HepG2 (cell line): Measurements from ENCODE around the gene CRIP1. TPM values are rescaled to one million over a fixed set of nuclear protein-coding genes. Genes with fewer than 3 reads are reported as not detected.

ENCODE experiments used
- CENPBD1 ChIP-seq: sonication (generic); formaldehyde crosslinking; IDR thresholded peaks from 2 replicates; pipeline ENCODE4 v1.8.0; 2022; ENCODE audit warnings: missing genetic modification reagents, low read depth, mild to moderate bottlenecking, borderline replicate concordance
- GABPA ChIP-seq, 2 experiments: IDR thresholded peaks; 2 replicates each; pipeline ENCODE4 v1.6.1; 2011 to 2016; ENCODE audit warnings: low read depth in 2 of 2, low read length in 1 of 2, missing biosample characterization in 1 of 2, missing genetic modification characterization in 1 of 2
- MBD4 ChIP-seq: IDR thresholded peaks from 2 replicates; pipeline ENCODE4 v1.6.1; 2012; ENCODE audit warnings: low read length, inconsistent platforms, borderline replicate concordance
- PHF8 ChIP-seq: sonication (generic); formaldehyde crosslinking; IDR thresholded peaks from 2 replicates; pipeline ENCODE4 v1.5.0; 2020; ENCODE audit warnings: missing genetic modification reagents
- RAD21 ChIP-seq: fragments of 450-650 bp; formaldehyde crosslinking; IDR thresholded peaks from 2 replicates; pipeline ENCODE4 v1.5.0; 2020; ENCODE audit warnings: mild to moderate bottlenecking
- TBX2 ChIP-seq: sonication (generic); formaldehyde crosslinking; IDR thresholded peaks from 2 replicates; pipeline ENCODE4 v1.5.0; 2020; ENCODE audit warnings: missing genetic modification reagents, mild to moderate bottlenecking, borderline replicate concordance
- ZKSCAN5 ChIP-seq: sonication (generic); formaldehyde crosslinking; IDR thresholded peaks from 2 replicates; pipeline ENCODE4 v1.5.1; 2020; ENCODE audit warnings: mild to moderate bottlenecking, missing genetic modification reagents
- ZNF274 ChIP-seq: sonication (generic); formaldehyde crosslinking; IDR thresholded peaks from 2 replicates; pipeline ENCODE4 v1.5.1; 2020; ENCODE audit warnings: mild to moderate bottlenecking, missing genetic modification reagents
- ZNF276 ChIP-seq: sonication (generic); formaldehyde crosslinking; IDR thresholded peaks from 2 replicates; pipeline ENCODE4 v1.4.0; 2020; ENCODE audit warnings: mild to moderate bottlenecking, low read depth, missing genetic modification reagents
- ZNF337 ChIP-seq: sonication (generic); formaldehyde crosslinking; IDR thresholded peaks from 2 replicates; pipeline ENCODE4 v1.5.1; 2020; ENCODE audit warnings: missing genetic modification reagents, low read depth, mild to moderate bottlenecking, borderline replicate concordance
- ZNF354B ChIP-seq: sonication (generic); formaldehyde crosslinking; IDR thresholded peaks from 2 replicates; pipeline ENCODE4 v1.8.0; 2022; ENCODE audit warnings: mild to moderate bottlenecking, missing genetic modification reagents
- ZNF484 ChIP-seq: sonication (generic); formaldehyde crosslinking; IDR thresholded peaks from 2 replicates; pipeline ENCODE4 v1.5.1; 2020; ENCODE audit warnings: mild to moderate bottlenecking, low read depth, missing genetic modification reagents, borderline replicate concordance
- ZNF556 ChIP-seq: sonication (generic); formaldehyde crosslinking; IDR thresholded peaks from 2 replicates; pipeline ENCODE4 v1.4.0; 2020; ENCODE audit warnings: mild to moderate bottlenecking, missing genetic modification reagents, borderline replicate concordance
- polyA plus RNA-seq, 8 experiments: library from polyadenylated mRNA; depleted of rRNA in 3 of 8; stranded (reverse) in 7 of 8; unstranded in 1 of 8; fragments of >200 nt; fragmentation: Illumina TruSeq in 4 of 8; extraction: Trizol in 4 of 8; gene quantifications; 2 replicates each; pipeline versions ENCODE4 v1.2.1 to v1.2.3, GENCODE V29; 2011 to 2016; ENCODE audit warnings: low read depth in 4 of 8, missing spikeins in 1 of 8, mixed read lengths in 1 of 8; ENCODE audit not compliant: insufficient read depth in 1 of 8
- total RNA-seq, 5 experiments: library from RNA; depleted of rRNA; stranded (reverse); fragments of >200 nt; fragmentation: Illumina TruSeq; extraction: Trizol; gene quantifications; 2 replicates each; pipeline ENCODE4 v1.2.3, GENCODE V29; 2016; ENCODE audit warnings: low read depth in 1 of 5
- TF ChIP-seq, protein P1 (sequence below): sonication (generic); formaldehyde crosslinking; IDR thresholded peaks from 2 replicates; pipeline ENCODE4 v1.5.0; 2020; ENCODE audit warnings: mild to moderate bottlenecking, missing genetic modification reagents, borderline replicate concordance
- TF ChIP-seq, protein P2 (sequence below): sonication (generic); formaldehyde crosslinking; IDR thresholded peaks from 2 replicates; pipeline ENCODE4 v1.4.0; 2020; ENCODE audit warnings: missing genetic modification reagents, low read depth, mild to moderate bottlenecking, borderline replicate concordance
- TF ChIP-seq, protein P3 (sequence below): sonication (generic); formaldehyde crosslinking; IDR thresholded peaks from 2 replicates; pipeline ENCODE4 v1.4.0; 2020; ENCODE audit warnings: mild to moderate bottlenecking, low read depth, missing genetic modification reagents

The CRIP1 gene
- total and polyA plus RNA-seq, 2 of the 13 experiments (the other 11 are each of a cell fraction or from before 2014, with no cell fraction given): 53.9 to 59.5 TPM

DNA sequence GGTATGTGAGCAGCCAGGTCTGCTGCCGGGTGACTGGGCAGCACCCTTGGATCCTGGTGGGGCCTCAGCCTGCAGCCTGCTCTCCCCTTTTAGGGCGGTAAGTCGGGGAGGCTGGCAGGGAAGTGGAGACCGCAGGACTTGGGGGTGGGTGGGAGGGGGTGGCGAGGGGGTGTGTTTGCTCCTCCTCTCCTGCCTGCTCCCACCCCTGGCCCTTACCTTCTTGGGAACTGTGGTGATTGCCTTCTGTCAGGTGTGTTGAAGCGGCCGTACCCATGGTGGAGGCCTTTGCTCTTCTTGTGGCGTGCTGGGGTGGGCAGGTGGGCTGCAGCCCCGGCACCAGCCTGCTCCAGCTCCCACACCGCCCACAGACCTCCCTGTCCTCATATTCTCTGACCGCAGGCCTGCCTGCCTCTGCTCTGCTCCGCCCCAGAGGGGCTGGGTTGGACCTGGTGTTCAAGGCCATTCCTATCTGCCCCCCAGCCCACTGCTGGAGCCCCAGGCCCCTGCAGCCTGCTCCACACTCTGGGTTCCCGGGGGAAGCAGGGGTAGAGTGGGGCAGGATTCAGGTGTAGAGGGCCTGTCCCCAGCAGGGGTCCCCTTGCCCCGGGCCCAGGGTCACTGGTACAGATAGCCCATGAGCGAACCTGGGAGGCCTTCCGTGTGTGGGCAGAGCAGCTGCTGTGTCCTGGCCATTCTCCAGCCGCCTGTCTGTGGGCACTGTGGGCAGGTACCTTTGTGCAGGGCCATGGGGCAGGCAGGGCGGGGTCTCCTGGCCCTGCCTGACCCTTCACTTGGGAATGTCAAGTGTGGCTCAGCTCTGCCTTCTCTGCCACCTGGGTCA, 9.5 kb downstream of the CRIP1 start (continued):
- TF ChIP-seq, protein P1, sequence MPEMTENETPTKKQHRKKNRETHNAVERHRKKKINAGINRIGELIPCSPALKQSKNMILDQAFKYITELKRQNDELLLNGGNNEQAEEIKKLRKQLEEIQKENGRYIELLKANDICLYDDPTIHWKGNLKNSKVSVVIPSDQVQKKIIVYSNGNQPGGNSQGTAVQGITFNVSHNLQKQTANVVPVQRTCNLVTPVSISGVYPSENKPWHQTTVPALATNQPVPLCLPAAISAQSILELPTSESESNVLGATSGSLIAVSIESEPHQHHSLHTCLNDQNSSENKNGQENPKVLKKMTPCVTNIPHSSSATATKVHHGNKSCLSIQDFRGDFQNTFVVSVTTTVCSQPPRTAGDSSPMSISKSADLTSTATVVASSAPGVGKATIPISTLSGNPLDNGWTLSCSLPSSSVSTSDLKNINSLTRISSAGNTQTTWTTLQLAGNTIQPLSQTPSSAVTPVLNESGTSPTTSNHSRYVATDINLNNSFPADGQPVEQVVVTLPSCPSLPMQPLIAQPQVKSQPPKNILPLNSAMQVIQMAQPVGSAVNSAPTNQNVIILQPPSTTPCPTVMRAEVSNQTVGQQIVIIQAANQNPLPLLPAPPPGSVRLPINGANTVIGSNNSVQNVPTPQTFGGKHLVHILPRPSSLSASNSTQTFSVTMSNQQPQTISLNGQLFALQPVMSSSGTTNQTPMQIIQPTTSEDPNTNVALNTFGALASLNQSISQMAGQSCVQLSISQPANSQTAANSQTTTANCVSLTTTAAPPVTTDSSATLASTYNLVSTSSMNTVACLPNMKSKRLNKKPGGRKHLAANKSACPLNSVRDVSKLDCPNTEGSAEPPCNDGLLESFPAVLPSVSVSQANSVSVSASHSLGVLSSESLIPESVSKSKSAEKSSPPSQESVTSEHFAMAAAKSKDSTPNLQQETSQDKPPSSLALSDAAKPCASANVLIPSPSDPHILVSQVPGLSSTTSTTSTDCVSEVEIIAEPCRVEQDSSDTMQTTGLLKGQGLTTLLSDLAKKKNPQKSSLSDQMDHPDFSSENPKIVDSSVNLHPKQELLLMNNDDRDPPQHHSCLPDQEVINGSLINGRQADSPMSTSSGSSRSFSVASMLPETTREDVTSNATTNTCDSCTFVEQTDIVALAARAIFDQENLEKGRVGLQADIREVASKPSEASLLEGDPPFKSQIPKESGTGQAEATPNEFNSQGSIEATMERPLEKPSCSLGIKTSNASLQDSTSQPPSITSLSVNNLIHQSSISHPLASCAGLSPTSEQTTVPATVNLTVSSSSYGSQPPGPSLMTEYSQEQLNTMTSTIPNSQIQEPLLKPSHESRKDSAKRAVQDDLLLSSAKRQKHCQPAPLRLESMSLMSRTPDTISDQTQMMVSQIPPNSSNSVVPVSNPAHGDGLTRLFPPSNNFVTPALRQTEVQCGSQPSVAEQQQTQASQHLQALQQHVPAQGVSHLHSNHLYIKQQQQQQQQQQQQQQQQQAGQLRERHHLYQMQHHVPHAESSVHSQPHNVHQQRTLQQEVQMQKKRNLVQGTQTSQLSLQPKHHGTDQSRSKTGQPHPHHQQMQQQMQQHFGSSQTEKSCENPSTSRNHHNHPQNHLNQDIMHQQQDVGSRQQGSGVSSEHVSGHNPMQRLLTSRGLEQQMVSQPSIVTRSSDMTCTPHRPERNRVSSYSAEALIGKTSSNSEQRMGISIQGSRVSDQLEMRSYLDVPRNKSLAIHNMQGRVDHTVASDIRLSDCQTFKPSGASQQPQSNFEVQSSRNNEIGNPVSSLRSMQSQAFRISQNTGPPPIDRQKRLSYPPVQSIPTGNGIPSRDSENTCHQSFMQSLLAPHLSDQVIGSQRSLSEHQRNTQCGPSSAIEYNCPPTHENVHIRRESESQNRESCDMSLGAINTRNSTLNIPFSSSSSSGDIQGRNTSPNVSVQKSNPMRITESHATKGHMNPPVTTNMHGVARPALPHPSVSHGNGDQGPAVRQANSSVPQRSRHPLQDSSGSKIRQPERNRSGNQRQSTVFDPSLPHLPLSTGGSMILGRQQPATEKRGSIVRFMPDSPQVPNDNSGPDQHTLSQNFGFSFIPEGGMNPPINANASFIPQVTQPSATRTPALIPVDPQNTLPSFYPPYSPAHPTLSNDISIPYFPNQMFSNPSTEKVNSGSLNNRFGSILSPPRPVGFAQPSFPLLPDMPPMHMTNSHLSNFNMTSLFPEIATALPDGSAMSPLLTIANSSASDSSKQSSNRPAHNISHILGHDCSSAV (CRISPR knock-in tag): no peak
- no peak for TF ChIP-seq MBD4
- TF ChIP-seq ZKSCAN5 (CRISPR knock-in tag): no peak
- TF ChIP-seq PHF8 (CRISPR knock-in tag): peak; percentile 65
- TF ChIP-seq ZNF556 (CRISPR knock-in tag): no peak
- peak; percentile 66 for TF ChIP-seq RAD21
- no peak; the same call in 1 of the 2 replicates for TF ChIP-seq ZNF274 (CRISPR knock-in tag)
- no peak for TF ChIP-seq CENPBD1
- no peak for TF ChIP-seq ZNF484 (CRISPR knock-in tag)
- TF ChIP-seq ZNF337: no peak
- TF ChIP-seq ZNF276 (CRISPR knock-in tag): no peak
- TF ChIP-seq, protein P2, sequence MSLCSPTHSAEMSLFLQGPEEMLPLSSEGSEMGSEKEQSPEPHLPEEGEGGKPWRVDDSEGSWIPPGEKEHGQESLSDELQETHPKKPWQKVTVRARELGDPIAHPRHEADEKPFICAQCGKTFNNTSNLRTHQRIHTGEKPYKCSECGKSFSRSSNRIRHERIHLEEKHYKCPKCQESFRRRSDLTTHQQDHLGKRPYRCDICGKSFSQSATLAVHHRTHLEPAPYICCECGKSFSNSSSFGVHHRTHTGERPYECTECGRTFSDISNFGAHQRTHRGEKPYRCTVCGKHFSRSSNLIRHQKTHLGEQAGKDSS (CRISPR knock-in tag): no peak
- TF ChIP-seq, protein P3, sequence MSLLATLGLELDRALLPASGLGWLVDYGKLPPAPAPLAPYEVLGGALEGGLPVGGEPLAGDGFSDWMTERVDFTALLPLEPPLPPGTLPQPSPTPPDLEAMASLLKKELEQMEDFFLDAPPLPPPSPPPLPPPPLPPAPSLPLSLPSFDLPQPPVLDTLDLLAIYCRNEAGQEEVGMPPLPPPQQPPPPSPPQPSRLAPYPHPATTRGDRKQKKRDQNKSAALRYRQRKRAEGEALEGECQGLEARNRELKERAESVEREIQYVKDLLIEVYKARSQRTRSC (CRISPR knock-in tag): no peak
- TF ChIP-seq ZNF354B (CRISPR knock-in tag): no peak
- no peak for TF ChIP-seq GABPA (IDR thresholded peaks at IDR 0.05; ENCODE audit: low read depth, low read length)
- TF ChIP-seq GABPA (CRISPR knock-in tag; IDR thresholded peaks at IDR 0.05; ENCODE audit: low read depth): no peak
- peak; percentile 61 for TF ChIP-seq TBX2
